Measurements from ENCODE around the gene FLAD1.

DNA sequence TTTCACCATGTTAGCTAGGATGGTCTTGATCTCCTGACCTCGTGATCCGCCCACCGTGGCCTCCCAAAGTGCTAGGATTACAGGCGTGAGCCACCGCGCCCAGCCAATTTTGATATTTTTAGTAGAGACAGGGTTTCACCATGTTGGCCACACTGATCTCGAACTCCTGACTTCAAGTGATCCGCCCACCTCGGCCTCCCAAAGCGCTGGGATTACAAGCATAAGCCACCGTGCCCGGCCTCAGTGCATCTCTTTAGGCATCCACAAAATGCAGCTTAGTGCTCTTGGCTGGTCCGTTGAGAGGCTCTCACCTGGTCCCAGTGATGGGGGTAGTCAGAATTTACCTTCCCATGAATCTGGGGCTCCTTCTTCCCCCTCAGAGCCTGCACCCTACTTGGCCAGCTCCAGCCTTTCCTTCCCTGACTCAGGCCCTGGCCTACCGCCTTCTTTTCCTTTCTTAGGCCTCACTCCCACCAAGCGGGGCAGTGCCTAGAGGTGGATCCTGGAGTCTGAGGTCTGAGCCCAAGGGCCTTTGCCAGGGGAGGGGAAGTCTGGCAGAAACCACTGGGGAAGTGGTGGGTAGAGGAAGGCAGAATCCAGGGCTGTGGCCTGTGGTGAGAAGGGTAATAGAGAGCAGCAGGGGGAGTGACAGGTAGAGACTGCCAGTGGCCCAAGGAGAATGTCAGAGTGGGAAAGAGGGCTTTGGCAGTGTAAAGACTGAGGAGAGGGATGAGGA, 14.0 kb downstream of the FLAD1 start:
- TF ChIP-seq CTCF (IDR thresholded peaks at IDR 0.05) (no peak), EP300 (IDR thresholded peaks at IDR 0.05) (no peak), POLR2A (IDR thresholded peaks at IDR 0.05) (no peak)

All from tibial nerve (tissue), 4 donors.